Stimulated activated CD8-positive, alpha-beta memory T cell treated with anti-CD3 and anti-CD28 coated beads, Interleukin-12 subunit alpha, Interleukin-12 subunit beta, amount 100 ng/mL, for 24 hours (primary cell): Measurements from ENCODE around the gene LRRC31.

Experiments used
- DNase-seq: peaks from one replicate; pipeline ENCODE4 v3.0.0-alpha.2; 2020; ENCODE audit errors: extremely low read depth

Gene LRRC31

DNA sequence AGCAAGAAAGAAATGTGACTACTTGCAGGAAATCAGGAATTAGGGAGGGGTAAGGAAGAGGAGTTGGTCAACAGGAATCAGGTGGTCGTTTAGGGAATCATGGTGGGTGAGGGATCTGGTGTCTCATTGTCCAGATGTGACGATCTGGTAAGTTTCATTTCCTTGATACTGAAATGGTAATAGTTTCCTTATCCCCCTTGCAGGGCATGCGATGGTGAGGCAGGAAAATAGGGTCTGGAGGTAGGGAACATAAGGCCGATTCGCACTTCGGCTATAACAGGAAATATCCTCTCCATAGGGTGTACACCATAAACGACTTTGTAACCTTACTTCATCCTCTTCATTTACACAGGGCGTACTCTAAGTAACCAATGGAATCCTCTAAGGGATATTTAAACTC is 56.5 kb downstream of the LRRC31 start:
- DNase-seq, result no peak

DNA sequence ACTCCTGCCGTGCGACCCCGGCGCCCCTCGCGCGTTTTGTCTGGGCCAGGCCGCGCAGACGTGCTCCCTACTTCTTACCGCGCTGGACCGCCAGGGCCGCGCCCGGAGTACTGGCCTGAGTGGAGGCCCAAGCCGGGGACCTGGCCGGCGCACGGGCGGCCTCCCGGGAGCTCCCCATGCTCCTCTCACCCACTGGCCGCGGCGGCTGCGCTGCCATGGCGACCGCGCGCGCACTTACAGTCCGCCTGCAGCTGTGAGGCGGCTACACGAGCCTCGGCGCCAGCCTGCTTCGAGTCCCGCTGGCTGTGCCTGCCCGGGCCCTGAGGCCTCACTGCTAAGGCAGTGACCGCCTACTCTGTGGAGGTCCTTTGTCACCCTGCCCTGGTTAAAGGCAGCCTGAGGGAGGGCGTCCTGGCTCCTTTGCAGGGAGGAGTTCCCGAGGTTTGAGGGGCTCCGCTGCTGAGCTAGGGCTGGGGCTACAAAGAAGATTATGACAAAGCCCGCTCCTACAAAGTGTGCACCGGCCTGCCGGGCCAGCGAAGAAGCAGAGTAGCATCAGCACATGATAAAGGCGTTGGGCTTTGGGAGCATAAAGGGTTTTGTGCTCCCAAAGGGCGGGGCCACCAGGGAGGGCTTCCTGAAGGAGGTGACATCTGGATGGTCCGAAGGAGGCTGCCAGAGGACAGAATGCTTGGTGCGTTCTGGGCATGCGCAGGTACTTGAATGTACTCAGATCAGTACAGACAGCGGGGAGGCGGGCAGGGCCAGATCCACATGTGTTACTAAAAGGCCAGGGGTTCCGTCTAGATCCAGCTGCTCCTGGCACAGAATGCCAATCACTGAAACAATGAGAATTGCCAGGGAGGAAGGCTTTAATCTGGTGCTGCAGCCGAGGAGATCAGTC is 57.2 kb downstream of the LRRC31 start, which contains the start of the genes LRRC34 and LRRIQ4:
LRRC34 (minus strand) TSS at position 573 of the 904 bp plus-strand sequence; CDS start at position 217, 356 bp downstream.
LRRIQ4 (plus strand) TSS at position 539 of the 904 bp plus-strand sequence. CDS start 9,052 bp downstream, outside the sequence.
- DNase-seq, result peak; percentile 40

- DNase-seq, result no peak
Measured at GRCh38 chr3:169811631-169812331, 58.0 kb downstream of the LRRC31 start.

- no peak for DNase-seq
Measured at GRCh38 chr3:169809230-169809795, 60.4 kb downstream of the LRRC31 start.

GRCh38 chr3:169804681-169805080 is 65.1 kb downstream of the LRRC31 start:
- no peak for DNase-seq

DNA sequence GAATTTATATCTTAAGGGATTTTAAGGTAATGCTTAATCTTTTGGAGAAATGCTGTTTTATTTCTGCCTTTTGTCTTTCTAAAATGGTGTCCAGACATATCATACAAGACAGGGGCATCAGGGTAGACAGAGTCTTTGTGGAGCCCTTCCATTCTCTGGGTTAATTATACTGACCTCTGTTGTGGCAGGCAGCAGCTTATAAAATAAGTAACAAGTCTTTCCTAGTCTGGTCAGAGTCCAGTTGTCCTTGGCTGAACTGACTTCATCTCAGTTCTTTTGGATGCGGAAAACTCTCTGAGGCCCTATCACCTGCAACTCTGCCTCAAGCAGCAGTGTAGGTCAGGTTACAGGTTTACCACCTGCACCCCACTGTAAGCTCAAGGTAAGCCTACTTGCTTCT is 77.4 kb downstream of the LRRC31 start:
- no peak for DNase-seq

DNA sequence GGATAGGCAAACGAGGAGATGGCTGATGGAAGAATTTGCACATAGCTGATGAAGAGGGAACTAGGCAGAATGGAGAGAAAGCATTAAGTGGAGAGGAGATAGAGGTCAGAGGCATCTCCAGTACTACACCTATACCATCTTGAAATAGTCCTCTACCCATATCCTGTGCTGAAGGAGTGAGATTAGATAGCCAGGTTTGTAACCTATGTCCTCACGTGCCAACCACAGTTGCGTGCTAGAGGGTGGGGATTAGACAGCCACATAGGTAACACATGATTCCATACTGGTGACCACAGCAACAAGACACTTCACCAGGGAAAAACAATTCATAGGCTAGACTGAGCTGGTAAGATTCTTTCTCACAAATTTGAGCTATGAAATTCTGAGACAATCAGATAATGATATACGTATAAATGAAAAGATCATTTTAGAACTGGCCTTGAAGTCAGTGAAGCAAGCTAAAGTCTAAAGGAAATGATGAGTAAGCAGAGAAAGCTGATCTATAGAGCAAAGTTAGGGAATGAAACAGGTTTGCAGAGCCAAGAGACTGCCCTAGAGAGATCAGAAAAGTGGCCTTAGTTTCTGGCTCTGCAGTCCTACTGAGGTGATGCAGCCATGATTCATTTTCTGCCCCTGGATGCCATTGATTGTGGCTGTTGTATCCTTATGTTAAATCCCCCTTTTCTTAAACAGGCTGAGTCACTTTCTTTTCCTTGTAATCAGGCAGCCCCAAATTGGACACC is 78.9 kb downstream of the LRRC31 start:
- DNase-seq, result no peak

DNA sequence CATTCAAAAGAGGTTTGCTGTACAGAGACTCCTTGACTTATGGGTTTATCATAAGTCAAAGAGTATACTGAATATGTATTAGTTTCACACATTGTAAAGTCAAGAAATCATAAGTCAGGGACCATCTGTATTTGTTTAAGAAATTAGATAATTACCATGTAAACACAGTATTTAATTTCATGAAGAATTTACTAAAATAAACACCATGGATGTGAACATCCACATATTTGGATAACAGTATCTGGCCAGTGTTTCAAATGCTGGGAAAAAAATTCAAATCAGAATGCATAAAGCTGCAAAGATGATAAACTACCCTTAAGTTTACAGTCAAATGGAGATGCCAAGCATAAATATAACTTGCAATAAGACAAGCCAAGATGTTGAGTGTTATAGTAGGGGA is 79.5 kb downstream of the LRRC31 start:
- DNase-seq, result no peak
